ENCODE data around the gene JPT1. TPM values are rescaled to one million over a fixed set of nuclear protein-coding genes. Genes with fewer than 3 reads are reported as not detected.

The JPT1 gene
- total RNA-seq, 1 experiment from 2014 or later = 341 TPM

DNA sequence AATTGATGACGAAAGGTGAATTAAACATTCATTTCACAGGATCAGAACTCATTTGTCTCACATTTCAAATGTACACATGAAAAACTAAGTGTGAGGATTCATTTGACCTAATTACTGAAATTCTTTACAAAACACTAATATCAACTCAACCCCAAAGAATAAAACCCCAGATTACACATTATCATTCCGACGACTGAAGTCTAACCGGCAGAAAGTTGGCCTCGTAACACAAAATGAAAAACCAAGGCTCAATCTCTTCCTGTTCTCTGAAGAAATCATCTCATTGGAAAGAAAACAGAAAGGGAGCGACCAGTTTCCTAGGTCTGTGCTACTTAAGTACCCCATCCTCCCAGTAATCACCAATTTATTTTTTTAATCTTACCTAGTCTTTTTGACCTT is 1.8 kb downstream of the JPT1 start (continued):
- TF ChIP-seq, protein P1, sequence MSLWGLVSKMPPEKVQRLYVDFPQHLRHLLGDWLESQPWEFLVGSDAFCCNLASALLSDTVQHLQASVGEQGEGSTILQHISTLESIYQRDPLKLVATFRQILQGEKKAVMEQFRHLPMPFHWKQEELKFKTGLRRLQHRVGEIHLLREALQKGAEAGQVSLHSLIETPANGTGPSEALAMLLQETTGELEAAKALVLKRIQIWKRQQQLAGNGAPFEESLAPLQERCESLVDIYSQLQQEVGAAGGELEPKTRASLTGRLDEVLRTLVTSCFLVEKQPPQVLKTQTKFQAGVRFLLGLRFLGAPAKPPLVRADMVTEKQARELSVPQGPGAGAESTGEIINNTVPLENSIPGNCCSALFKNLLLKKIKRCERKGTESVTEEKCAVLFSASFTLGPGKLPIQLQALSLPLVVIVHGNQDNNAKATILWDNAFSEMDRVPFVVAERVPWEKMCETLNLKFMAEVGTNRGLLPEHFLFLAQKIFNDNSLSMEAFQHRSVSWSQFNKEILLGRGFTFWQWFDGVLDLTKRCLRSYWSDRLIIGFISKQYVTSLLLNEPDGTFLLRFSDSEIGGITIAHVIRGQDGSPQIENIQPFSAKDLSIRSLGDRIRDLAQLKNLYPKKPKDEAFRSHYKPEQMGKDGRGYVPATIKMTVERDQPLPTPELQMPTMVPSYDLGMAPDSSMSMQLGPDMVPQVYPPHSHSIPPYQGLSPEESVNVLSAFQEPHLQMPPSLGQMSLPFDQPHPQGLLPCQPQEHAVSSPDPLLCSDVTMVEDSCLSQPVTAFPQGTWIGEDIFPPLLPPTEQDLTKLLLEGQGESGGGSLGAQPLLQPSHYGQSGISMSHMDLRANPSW (CRISPR knock-in tag; conservative IDR thresholded peaks at IDR 0.05; ENCODE audit: low read depth) = no peak
- TF ChIP-seq TEAD1 (CRISPR knock-in tag; IDR thresholded peaks at IDR 0.05) = no peak

DNA sequence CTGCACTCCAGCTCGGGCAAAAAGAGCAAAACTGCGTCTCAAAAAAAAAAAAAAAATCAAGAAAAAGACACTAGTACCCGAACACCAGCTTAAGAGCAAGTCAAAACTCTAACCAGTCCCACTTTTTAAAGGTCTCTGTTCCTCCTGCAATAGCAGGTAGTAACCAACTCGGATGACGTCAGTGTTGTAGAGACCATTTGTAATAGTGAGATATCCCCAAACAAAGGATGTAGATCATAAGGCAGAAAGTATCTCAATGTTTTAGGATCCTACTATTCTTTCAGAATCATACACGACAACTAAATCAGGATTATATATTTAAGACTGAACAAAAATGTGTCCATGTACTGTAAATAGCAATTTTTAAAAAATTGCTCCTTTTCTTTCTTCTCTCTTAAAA is 2.4 kb downstream of the JPT1 start:
- CTCF ChIA-PET = interaction anchor here (1.5 kb wide), 1 partner anchor 21 kb away, joined by 3 read pairs; the partner anchor contains the start of gene NT5C
- H3K4me3 Mint-ChIP-seq = peak overlapping the region; percentile 97
- peaks cover 3% of the 10 kb centered on the region; the same call in 1 of the 2 replicates for H3K27me3 Mint-ChIP-seq (ENCODE audit: low read depth)
- peaks cover 30% of the 10 kb centered on the region for H3K36me3 Mint-ChIP-seq
- no peaks in the 10 kb centered on the region for H3K9me3 Mint-ChIP-seq
- TF ChIP-seq HMGA2 (CRISPR knock-in tag; IDR thresholded peaks at IDR 0.05) = no peak
- TF ChIP-seq, protein P2, sequence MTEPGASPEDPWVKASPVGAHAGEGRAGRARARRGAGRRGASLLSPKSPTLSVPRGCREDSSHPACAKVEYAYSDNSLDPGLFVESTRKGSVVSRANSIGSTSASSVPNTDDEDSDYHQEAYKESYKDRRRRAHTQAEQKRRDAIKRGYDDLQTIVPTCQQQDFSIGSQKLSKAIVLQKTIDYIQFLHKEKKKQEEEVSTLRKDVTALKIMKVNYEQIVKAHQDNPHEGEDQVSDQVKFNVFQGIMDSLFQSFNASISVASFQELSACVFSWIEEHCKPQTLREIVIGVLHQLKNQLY (CRISPR knock-in tag; IDR thresholded peaks at IDR 0.05) = no peak
- TF ChIP-seq, protein P3, sequence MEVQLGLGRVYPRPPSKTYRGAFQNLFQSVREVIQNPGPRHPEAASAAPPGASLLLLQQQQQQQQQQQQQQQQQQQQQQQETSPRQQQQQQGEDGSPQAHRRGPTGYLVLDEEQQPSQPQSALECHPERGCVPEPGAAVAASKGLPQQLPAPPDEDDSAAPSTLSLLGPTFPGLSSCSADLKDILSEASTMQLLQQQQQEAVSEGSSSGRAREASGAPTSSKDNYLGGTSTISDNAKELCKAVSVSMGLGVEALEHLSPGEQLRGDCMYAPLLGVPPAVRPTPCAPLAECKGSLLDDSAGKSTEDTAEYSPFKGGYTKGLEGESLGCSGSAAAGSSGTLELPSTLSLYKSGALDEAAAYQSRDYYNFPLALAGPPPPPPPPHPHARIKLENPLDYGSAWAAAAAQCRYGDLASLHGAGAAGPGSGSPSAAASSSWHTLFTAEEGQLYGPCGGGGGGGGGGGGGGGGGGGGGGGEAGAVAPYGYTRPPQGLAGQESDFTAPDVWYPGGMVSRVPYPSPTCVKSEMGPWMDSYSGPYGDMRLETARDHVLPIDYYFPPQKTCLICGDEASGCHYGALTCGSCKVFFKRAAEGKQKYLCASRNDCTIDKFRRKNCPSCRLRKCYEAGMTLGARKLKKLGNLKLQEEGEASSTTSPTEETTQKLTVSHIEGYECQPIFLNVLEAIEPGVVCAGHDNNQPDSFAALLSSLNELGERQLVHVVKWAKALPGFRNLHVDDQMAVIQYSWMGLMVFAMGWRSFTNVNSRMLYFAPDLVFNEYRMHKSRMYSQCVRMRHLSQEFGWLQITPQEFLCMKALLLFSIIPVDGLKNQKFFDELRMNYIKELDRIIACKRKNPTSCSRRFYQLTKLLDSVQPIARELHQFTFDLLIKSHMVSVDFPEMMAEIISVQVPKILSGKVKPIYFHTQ (CRISPR knock-in tag; IDR thresholded peaks at IDR 0.05) = no peak
- DNase-seq (ENCODE audit: low spot score) (no peak), ATAC-seq (no peak)
- peak overlapping the region; percentile 90 for H3K27ac Mint-ChIP-seq
- POLR2A ChIA-PET = interaction anchor here (0.7 kb wide), 1 partner anchor 21 kb away, joined by 3 read pairs; no protein-coding TSS in a partner anchor
- peaks cover 43% of the 10 kb centered on the region for H3K4me1 Mint-ChIP-seq

DNA sequence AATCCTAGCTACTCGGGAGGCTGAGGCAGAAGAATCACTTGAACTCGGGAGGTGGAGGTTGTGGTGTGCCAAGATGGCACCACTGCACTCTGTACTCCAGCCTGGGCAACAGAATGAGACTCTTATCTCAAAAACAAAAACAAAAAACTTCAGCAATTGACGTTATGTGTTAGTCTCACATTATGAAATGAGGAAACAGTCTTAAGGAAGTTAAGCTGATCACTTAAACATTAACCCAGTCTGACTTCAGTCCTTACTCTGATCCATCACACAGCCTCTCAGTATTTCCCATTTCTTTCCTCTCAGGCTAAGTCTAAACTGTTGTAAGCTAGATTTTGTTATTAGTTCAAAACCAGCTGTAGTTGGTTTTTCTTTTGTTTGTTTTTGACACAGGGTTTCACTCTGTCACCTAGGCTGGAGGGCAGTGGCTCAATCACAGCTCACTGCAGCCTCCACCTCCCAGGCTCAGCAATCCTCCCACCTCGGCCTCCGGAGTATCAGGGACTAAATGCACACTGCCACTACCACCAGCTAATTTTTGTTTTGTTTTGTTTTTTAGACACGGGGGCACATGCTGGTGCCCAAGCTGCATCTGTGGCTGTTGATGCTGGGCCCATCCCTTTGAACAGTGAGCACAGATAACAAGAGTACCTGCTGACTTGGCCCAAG is 6.3 kb downstream of the JPT1 start:
- ChIA-PET CTCF (interaction anchor here (0.9 kb wide), 1 partner anchor 92 kb away, joined by 3 read pairs; no protein-coding TSS in a partner anchor), POLR2A (no interaction called here)
- H3K27me3 Mint-ChIP-seq (ENCODE audit: low read depth) = no peaks in the 10 kb centered on the region
- no peak for ATAC-seq
- H3K27ac Mint-ChIP-seq = no peak overlapping the region
- no peak for DNase-seq (ENCODE audit: low spot score)
- TF ChIP-seq ATF1 (CRISPR knock-in tag; IDR thresholded peaks at IDR 0.05) = no peak
- TF ChIP-seq, protein P4, sequence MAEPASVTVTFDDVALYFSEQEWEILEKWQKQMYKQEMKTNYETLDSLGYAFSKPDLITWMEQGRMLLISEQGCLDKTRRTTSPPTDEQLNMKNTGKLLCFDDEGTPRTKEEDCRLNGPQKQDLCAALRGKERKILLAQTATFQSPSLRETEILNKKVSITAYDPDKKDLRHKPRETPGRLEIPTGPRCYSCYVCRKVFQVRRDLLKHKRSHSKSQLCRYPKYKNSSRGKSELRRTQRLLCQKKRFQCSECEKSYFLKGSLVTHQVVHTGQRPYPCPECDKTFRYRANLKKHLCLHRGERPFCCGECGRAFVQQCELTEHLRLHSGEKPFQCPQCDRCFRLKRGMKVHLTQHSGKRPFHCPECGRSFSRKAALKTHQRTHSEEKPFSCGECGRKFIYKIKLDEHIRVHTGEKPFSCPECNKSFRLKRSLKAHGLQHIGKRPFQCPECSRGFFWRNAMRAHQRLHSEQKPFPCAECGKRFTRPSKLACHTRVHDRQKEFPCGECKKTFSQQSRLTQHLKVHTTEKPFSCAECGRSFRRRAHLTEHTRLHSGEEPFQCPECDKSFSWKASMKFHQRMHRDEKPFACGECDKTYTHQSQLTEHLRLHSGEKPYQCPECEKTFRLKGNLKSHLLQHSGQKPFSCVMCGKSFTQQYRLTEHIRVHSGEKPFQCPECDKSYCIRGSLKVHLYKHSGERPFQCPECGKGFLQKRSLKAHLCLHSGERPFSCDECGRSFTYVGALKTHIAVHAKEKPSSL (CRISPR knock-in tag; conservative IDR thresholded peaks at IDR 0.05) = no peak
- peaks cover 25% of the 10 kb centered on the region for H3K4me1 Mint-ChIP-seq
- H3K4me3 Mint-ChIP-seq = no peak overlapping the region
- no peaks in the 10 kb centered on the region for H3K9me3 Mint-ChIP-seq
- H3K36me3 Mint-ChIP-seq = peaks cover 64% of the 10 kb centered on the region

DNA sequence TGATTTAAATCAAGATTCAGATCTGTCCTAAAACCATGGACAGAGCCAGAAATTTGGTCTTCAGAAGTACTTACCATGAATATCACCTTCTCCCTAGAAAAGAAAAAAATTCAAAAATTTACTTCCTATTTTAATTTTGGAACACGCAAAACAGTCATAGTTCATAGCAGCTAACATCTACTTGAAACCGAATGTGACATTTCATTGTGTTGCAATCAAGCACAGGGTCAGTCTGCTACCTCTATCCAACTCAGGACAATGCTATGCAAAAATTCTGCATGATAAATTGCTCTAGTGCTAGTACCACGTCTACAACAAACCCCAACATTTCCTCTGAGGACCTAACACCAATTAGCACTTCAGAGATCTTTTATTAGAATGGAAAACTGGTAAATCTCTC is 7.7 kb downstream of the JPT1 start:
- Mint-ChIP-seq H3K27ac (0 out of 2 replicates have a peak overlapping the region, but pooled peaks have one; percentile 52), H3K27me3 (ENCODE audit: low read depth) (no peaks in the 10 kb centered on the region), H3K36me3 (peaks cover 68% of the 10 kb centered on the region), H3K4me1 (peaks cover 11% of the 10 kb centered on the region), H3K9me3 (no peaks in the 10 kb centered on the region), H3K4me3 (no peak overlapping the region)
- no peak for ATAC-seq
- TF ChIP-seq, protein P5, sequence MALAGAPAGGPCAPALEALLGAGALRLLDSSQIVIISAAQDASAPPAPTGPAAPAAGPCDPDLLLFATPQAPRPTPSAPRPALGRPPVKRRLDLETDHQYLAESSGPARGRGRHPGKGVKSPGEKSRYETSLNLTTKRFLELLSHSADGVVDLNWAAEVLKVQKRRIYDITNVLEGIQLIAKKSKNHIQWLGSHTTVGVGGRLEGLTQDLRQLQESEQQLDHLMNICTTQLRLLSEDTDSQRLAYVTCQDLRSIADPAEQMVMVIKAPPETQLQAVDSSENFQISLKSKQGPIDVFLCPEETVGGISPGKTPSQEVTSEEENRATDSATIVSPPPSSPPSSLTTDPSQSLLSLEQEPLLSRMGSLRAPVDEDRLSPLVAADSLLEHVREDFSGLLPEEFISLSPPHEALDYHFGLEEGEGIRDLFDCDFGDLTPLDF (CRISPR knock-in tag; IDR thresholded peaks at IDR 0.05) = no peak
- no peak for TF ChIP-seq NFATC4 (CRISPR knock-in tag; IDR thresholded peaks at IDR 0.05)
- TF ChIP-seq, protein P6, sequence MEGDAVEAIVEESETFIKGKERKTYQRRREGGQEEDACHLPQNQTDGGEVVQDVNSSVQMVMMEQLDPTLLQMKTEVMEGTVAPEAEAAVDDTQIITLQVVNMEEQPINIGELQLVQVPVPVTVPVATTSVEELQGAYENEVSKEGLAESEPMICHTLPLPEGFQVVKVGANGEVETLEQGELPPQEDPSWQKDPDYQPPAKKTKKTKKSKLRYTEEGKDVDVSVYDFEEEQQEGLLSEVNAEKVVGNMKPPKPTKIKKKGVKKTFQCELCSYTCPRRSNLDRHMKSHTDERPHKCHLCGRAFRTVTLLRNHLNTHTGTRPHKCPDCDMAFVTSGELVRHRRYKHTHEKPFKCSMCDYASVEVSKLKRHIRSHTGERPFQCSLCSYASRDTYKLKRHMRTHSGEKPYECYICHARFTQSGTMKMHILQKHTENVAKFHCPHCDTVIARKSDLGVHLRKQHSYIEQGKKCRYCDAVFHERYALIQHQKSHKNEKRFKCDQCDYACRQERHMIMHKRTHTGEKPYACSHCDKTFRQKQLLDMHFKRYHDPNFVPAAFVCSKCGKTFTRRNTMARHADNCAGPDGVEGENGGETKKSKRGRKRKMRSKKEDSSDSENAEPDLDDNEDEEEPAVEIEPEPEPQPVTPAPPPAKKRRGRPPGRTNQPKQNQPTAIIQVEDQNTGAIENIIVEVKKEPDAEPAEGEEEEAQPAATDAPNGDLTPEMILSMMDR (IDR thresholded peaks at IDR 0.05) = no peak
- TF ChIP-seq, protein P7, sequence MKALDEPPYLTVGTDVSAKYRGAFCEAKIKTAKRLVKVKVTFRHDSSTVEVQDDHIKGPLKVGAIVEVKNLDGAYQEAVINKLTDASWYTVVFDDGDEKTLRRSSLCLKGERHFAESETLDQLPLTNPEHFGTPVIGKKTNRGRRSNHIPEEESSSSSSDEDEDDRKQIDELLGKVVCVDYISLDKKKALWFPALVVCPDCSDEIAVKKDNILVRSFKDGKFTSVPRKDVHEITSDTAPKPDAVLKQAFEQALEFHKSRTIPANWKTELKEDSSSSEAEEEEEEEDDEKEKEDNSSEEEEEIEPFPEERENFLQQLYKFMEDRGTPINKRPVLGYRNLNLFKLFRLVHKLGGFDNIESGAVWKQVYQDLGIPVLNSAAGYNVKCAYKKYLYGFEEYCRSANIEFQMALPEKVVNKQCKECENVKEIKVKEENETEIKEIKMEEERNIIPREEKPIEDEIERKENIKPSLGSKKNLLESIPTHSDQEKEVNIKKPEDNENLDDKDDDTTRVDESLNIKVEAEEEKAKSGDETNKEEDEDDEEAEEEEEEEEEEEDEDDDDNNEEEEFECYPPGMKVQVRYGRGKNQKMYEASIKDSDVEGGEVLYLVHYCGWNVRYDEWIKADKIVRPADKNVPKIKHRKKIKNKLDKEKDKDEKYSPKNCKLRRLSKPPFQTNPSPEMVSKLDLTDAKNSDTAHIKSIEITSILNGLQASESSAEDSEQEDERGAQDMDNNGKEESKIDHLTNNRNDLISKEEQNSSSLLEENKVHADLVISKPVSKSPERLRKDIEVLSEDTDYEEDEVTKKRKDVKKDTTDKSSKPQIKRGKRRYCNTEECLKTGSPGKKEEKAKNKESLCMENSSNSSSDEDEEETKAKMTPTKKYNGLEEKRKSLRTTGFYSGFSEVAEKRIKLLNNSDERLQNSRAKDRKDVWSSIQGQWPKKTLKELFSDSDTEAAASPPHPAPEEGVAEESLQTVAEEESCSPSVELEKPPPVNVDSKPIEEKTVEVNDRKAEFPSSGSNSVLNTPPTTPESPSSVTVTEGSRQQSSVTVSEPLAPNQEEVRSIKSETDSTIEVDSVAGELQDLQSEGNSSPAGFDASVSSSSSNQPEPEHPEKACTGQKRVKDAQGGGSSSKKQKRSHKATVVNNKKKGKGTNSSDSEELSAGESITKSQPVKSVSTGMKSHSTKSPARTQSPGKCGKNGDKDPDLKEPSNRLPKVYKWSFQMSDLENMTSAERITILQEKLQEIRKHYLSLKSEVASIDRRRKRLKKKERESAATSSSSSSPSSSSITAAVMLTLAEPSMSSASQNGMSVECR (CRISPR knock-in tag; IDR thresholded peaks at IDR 0.05; ENCODE audit: borderline replicate concordance) = no peak
- TF ChIP-seq SMAD3 (CRISPR knock-in tag; IDR thresholded peaks at IDR 0.05; ENCODE audit: borderline replicate concordance) = no peak
- POLR2A ChIA-PET = no interaction called here
- no peak for DNase-seq (ENCODE audit: low spot score)
- CTCF ChIA-PET = interaction anchor here (1.6 to 1.9 kb wide), 2 partner anchors 25 to 33 kb away, joined by 6 to 11 read pairs; no protein-coding TSS in a partner anchor
